Keratinocyte (primary cell): ENCODE data around the gene TMEM120B. TPM values are rescaled to one million over a fixed set of nuclear protein-coding genes. Genes with fewer than 3 reads are reported as not detected.

Source experiments
- DNase-seq: peaks from one replicate; pipeline ENCODE4 v3.0.0-alpha.2; 2011; ENCODE audit warnings: low read depth, missing footprints, low spot score
- FAIRE-seq: peaks from 2 replicates; lab custom pipeline; 2011; peaks lifted over from hg19 to GRCh38; lab: Jason Lieb, UNC
- H2AFZ ChIP-seq: 2 replicates; pipeline ENCODE4 v1.6.0; 2012; ENCODE audit warnings: low read length, control low read depth, inconsistent platforms; ENCODE audit not compliant: control insufficient read depth
- H3K27ac ChIP-seq: 2 replicates; pipeline ENCODE4 v1.5.1; 2011; ENCODE audit warnings: low read length; ENCODE audit not compliant: control insufficient read depth, insufficient read depth
- H3K27me3 ChIP-seq: 3 replicates; pipeline ENCODE4 v1.6.0; 2011; ENCODE audit warnings: low read length; ENCODE audit not compliant: control insufficient read depth, insufficient read depth; ENCODE audit errors: extremely low read depth
- H3K36me3 ChIP-seq, 2 experiments: 2 replicates in 1 of 2; 3 replicates in 1 of 2; pipeline ENCODE4 v1.5.1; 2011; ENCODE audit warnings: low read length in 2 of 2, mild to moderate bottlenecking in 1 of 2; ENCODE audit not compliant: control insufficient read depth in 2 of 2, insufficient read depth in 2 of 2; ENCODE audit errors: extremely low read depth in 1 of 2
- H3K4me1 ChIP-seq: 3 replicates; pipeline ENCODE4 v1.5.1; 2011; ENCODE audit warnings: low read length; ENCODE audit not compliant: control insufficient read depth, insufficient read depth; ENCODE audit errors: extremely low read depth
- H3K4me2 ChIP-seq: 3 replicates; pipeline ENCODE4 v1.6.0; 2011; ENCODE audit warnings: low read depth, low read length; ENCODE audit not compliant: control insufficient read depth, insufficient read depth; ENCODE audit errors: extremely low read depth
- H3K4me3 ChIP-seq, 3 experiments: fragments of 200-600 bp in 1 of 3; sonication (generic) in 1 of 3; 2 replicates in 2 of 3; 3 replicates in 1 of 3; pipeline ENCODE4 v1.5.1; 2011 to 2016; ENCODE audit warnings: low read length in 3 of 3, mild to moderate bottlenecking in 3 of 3, control low read depth in 2 of 3, inconsistent platforms in 1 of 3, low read depth in 1 of 3, mixed read lengths in 1 of 3, mixed run types in 1 of 3, moderate library complexity in 1 of 3; ENCODE audit not compliant: control insufficient read depth in 2 of 3, insufficient read depth in 2 of 3; ENCODE audit errors: extremely low read depth in 1 of 3
- H3K79me2 ChIP-seq: 2 replicates; pipeline ENCODE4 v1.6.0; 2012; ENCODE audit warnings: low read length; ENCODE audit not compliant: control insufficient read depth, insufficient read depth
- H3K9ac ChIP-seq: 3 replicates; pipeline ENCODE4 v1.6.0; 2011; ENCODE audit warnings: low read length; ENCODE audit not compliant: control insufficient read depth, insufficient read depth; ENCODE audit errors: extremely low read depth
- H3K9me1 ChIP-seq: 3 replicates; pipeline ENCODE4 v1.6.0; 2011; ENCODE audit warnings: low read length; ENCODE audit not compliant: control insufficient read depth, insufficient read depth; ENCODE audit errors: extremely low read depth
- H3K9me3 ChIP-seq: 2 replicates; pipeline ENCODE4 v1.5.1; 2012; ENCODE audit warnings: low read depth, low read length; ENCODE audit not compliant: control insufficient read depth
- H4K20me1 ChIP-seq: 3 replicates; pipeline ENCODE4 v1.6.0; 2011; ENCODE audit warnings: low read length; ENCODE audit not compliant: control insufficient read depth, insufficient read depth; ENCODE audit errors: extremely low read depth
- CTCF ChIP-seq, 3 experiments: IDR thresholded peaks in 1 of 3; conservative IDR thresholded peaks in 1 of 3; optimal IDR thresholded peaks in 1 of 3; 2 replicates in 2 of 3; 3 replicates in 1 of 3; pipeline versions ENCODE3 to v1.5.1; 2011; ENCODE audit warnings: low read length in 3 of 3, mild to moderate bottlenecking in 3 of 3, moderate library complexity in 2 of 3, control low read depth in 1 of 3, inconsistent platforms in 1 of 3; ENCODE audit not compliant: insufficient read depth in 2 of 3; ENCODE audit errors: extremely low read depth in 1 of 3
- EZH2 ChIP-seq: IDR thresholded peaks from one replicate; pipeline ENCODE4 v1.6.1; 2012; ENCODE audit warnings: inconsistent platforms, mild to moderate bottlenecking, low read length, moderate library complexity
- dilution Hi-C: fragments of 300-500 bp; cut with MboI; formaldehyde crosslinking; loops from one replicate; pipeline ENCODE4 v1.7.0; 2020; ENCODE audit warnings: low sequenced_read_pairs; ENCODE audit not compliant: extremely low pct_ligation_motif_present
- polyA plus RNA-seq, 5 experiments: library from polyadenylated mRNA; depleted of rRNA in 3 of 5; stranded (reverse) in 3 of 5; stranded (forward) in 1 of 5; unstranded in 1 of 5; fragments of >200 nt; gene quantifications; 1 replicate in 1 of 5; 2 replicates in 3 of 5; 3 replicates in 1 of 5; pipeline versions ENCODE4 v1.2.1 to v1.2.3, GENCODE V29; 2011 to 2012; ENCODE audit warnings: missing spikeins in 2 of 5, low read depth in 1 of 5, low replicate concordance in 1 of 5

TMEM120B gene
- polyA plus RNA-seq, 1 donor (not counting 4 experiments of a cell fraction or from before 2014, with no cell fraction given) = 6.9 TPM

- Histone ChIP-seq H3K27me3 (no peaks in the 10 kb centered on the region), H3K36me3 (peaks cover 0 to 4% of the 10 kb centered on the region in 2 experiments), H2AFZ (no peak overlapping the region), H3K79me2 (peaks cover 30% of the 10 kb centered on the region), H3K4me1 (peaks cover 51% of the 10 kb centered on the region), H3K27ac (peak overlapping the region; percentile 90), H3K9me3 (no peaks in the 10 kb centered on the region), H3K4me2 (peak overlapping the region; percentile 95), H3K4me3 (peak overlapping the region; percentile 65 to 82 (median 79)), H3K9ac (peak overlapping the region; percentile 98), H3K9me1 (no peaks in the 10 kb centered on the region), H4K20me1 (peaks cover 4% of the 10 kb centered on the region)
- TF ChIP-seq EZH2 (no peak), CTCF (optimal IDR thresholded peaks at IDR 0.05 in 1 of 3, IDR thresholded peaks at IDR 0.05 in 1 of 3, conservative IDR thresholded peaks at IDR 0.05 in 1 of 3; ENCODE audit: extremely low read depth in 1 of 3, insufficient read depth in 2 of 3, low read length in 3 of 3) (no peak)
- FAIRE-seq = peak; percentile 23
- dilution Hi-C loops = no loop called here
- no peak for DNase-seq
These were observed 89.3 kb downstream of the TMEM120B start for GRCh38 chr12:121801595-121802484.

- no peaks in the 10 kb centered on the region for H3K9me1 ChIP-seq
- FAIRE-seq (no peak), DNase-seq (no peak)
- peaks cover 0 to 4% of the 10 kb centered on the region in 2 experiments for H3K36me3 ChIP-seq
- peaks cover 47% of the 10 kb centered on the region for H3K4me1 ChIP-seq
- H4K20me1 ChIP-seq = peaks cover 4% of the 10 kb centered on the region
- H2AFZ ChIP-seq = no peak overlapping the region
- no peaks in the 10 kb centered on the region for H3K9me3 ChIP-seq
- TF ChIP-seq EZH2 (no peak), CTCF (optimal IDR thresholded peaks at IDR 0.05 in 1 of 3, IDR thresholded peaks at IDR 0.05 in 1 of 3, conservative IDR thresholded peaks at IDR 0.05 in 1 of 3; ENCODE audit: extremely low read depth in 1 of 3, insufficient read depth in 2 of 3, low read length in 3 of 3) (no peak)
- no peaks in the 10 kb centered on the region for H3K27me3 ChIP-seq
- H3K4me3 ChIP-seq = peak overlapping the region; percentile 65 to 82 (median 79)
- H3K79me2 ChIP-seq = peaks cover 35% of the 10 kb centered on the region
- dilution Hi-C loops = no loop called here
- H3K4me2 ChIP-seq = peak overlapping the region; percentile 95
- peak overlapping the region; percentile 98 for H3K9ac ChIP-seq
- peak overlapping the region; percentile 90 for H3K27ac ChIP-seq
These were observed 89.9 kb downstream of the TMEM120B start for GRCh38 chr12:121802485-121802842.
